ENCODE measurements around the gene NFATC4. TPM values are rescaled to one million over a fixed set of nuclear protein-coding genes. Genes with fewer than 3 reads are reported as not detected.

Gene NFATC4
- total and polyA plus RNA-seq, 10 of the 15 experiments (the other 5 are each of a cell fraction or from before 2014, with no cell fraction given), result 0.97 to 14.3 (median 4.9) TPM

DNA sequence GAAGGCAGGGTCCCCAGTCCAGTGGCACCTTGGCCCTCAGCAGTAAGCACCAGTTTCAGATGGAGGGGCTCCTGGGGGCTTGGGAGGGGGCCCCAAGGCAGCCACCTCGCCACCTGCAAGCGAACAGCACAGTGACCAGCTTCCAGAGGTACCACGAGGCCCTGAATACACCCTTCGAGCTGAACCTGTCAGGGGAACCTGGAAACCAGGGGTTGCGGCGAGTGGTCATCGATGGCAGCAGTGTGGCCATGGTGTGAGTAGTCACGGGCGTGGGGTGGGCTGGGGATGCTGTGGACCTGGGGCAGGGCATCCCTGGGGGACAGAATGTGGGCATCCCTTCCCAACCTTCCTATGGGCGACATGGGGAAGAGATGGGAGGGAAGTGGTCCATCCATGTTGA, 42.0 kb downstream of the NFATC4 start:
- H3K27ac ChIP-seq (ENCODE audit: control insufficient read depth, insufficient read depth), result no peak overlapping the region
- BruUV-seq (replicated peaks), result no TSS peak
- CTCF ChIA-PET, result interaction anchor here (1.0 to 2.4 kb wide), 7 partner anchors 12 to 77 kb away, joined by 3 to 19 read pairs (median 6); no protein-coding TSS in a partner anchor
- ATAC-seq (no peak), FAIRE-seq (no peak), DNase-seq (ENCODE audit: low read depth, low spot score) (no peak)
- peaks cover 1 to 5% of the 10 kb centered on the region in 2 experiments; a peak in 2 of 4 replicates for H3K27me3 ChIP-seq (replicated peaks in 1 of 2; ENCODE audit: control insufficient read depth in 2 of 2, insufficient read depth in 2 of 2, low read length in 1 of 2)
- no peak overlapping the region for H3K4me2 ChIP-seq (ENCODE audit: control insufficient read depth, insufficient read depth)
- TF ChIP-seq KDM1A (IDR thresholded peaks at IDR 0.05; ENCODE audit: borderline replicate concordance) (no peak), RB1 (IDR thresholded peaks at IDR 0.05; ENCODE audit: borderline replicate concordance) (no peak), ZNF622 (IDR thresholded peaks at IDR 0.05) (no peak), SIN3A (IDR thresholded peaks at IDR 0.05; ENCODE audit: low read depth, low read length) (no peak), SMC3 (IDR thresholded peaks at IDR 0.05; ENCODE audit: borderline replicate concordance, low read length) (no peak), CHD4 (IDR thresholded peaks at IDR 0.05) (no peak), POLR2AphosphoS2 (IDR thresholded peaks at IDR 0.05; ENCODE audit: low read depth, low read length) (no peak), RCOR1 (conservative IDR thresholded peaks at IDR 0.05; ENCODE audit: low read depth, low read length) (no peak), MEF2B (IDR thresholded peaks at IDR 0.05; ENCODE audit: partially characterized antibody, poor library complexity, severe bottlenecking) (no peak), ZZZ3 (IDR thresholded peaks at IDR 0.05; ENCODE audit: control insufficient read depth, insufficient read length, low read depth) (no peak), WRNIP1 (IDR thresholded peaks at IDR 0.05; ENCODE audit: borderline replicate concordance, low read depth, low read length) (no peak), POLR2AphosphoS5 (IDR thresholded peaks at IDR 0.05; ENCODE audit: low read length) (no peak)
- TF ChIP-seq, protein P1, sequence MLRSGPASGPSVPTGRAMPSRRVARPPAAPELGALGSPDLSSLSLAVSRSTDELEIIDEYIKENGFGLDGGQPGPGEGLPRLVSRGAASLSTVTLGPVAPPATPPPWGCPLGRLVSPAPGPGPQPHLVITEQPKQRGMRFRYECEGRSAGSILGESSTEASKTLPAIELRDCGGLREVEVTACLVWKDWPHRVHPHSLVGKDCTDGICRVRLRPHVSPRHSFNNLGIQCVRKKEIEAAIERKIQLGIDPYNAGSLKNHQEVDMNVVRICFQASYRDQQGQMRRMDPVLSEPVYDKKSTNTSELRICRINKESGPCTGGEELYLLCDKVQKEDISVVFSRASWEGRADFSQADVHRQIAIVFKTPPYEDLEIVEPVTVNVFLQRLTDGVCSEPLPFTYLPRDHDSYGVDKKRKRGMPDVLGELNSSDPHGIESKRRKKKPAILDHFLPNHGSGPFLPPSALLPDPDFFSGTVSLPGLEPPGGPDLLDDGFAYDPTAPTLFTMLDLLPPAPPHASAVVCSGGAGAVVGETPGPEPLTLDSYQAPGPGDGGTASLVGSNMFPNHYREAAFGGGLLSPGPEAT (IDR thresholded peaks at IDR 0.05; ENCODE audit: low read depth), result no peak
- TF ChIP-seq, protein P2, sequence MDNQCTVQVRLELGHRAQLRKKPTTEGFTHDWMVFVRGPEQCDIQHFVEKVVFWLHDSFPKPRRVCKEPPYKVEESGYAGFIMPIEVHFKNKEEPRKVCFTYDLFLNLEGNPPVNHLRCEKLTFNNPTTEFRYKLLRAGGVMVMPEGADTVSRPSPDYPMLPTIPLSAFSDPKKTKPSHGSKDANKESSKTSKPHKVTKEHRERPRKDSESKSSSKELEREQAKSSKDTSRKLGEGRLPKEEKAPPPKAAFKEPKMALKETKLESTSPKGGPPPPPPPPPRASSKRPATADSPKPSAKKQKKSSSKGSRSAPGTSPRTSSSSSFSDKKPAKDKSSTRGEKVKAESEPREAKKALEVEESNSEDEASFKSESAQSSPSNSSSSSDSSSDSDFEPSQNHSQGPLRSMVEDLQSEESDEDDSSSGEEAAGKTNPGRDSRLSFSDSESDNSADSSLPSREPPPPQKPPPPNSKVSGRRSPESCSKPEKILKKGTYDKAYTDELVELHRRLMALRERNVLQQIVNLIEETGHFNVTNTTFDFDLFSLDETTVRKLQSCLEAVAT (IDR thresholded peaks at IDR 0.05), result no peak
- TF ChIP-seq, protein P3, sequence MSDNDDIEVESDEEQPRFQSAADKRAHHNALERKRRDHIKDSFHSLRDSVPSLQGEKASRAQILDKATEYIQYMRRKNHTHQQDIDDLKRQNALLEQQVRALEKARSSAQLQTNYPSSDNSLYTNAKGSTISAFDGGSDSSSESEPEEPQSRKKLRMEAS (IDR thresholded peaks at IDR 0.05; ENCODE audit: low read depth, low read length), result no peak
- TF ChIP-seq, protein P4, sequence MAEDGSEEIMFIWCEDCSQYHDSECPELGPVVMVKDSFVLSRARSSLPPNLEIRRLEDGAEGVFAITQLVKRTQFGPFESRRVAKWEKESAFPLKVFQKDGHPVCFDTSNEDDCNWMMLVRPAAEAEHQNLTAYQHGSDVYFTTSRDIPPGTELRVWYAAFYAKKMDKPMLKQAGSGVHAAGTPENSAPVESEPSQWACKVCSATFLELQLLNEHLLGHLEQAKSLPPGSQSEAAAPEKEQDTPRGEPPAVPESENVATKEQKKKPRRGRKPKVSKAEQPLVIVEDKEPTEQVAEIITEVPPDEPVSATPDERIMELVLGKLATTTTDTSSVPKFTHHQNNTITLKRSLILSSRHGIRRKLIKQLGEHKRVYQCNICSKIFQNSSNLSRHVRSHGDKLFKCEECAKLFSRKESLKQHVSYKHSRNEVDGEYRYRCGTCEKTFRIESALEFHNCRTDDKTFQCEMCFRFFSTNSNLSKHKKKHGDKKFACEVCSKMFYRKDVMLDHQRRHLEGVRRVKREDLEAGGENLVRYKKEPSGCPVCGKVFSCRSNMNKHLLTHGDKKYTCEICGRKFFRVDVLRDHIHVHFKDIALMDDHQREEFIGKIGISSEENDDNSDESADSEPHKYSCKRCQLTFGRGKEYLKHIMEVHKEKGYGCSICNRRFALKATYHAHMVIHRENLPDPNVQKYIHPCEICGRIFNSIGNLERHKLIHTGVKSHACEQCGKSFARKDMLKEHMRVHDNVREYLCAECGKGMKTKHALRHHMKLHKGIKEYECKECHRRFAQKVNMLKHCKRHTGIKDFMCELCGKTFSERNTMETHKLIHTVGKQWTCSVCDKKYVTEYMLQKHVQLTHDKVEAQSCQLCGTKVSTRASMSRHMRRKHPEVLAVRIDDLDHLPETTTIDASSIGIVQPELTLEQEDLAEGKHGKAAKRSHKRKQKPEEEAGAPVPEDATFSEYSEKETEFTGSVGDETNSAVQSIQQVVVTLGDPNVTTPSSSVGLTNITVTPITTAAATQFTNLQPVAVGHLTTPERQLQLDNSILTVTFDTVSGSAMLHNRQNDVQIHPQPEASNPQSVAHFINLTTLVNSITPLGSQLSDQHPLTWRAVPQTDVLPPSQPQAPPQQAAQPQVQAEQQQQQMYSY (CRISPR knock-in tag; IDR thresholded peaks at IDR 0.05), result no peak
- POLR2A ChIA-PET, result no interaction called here
- H3K79me2 ChIP-seq (ENCODE audit: control insufficient read depth, insufficient read depth, low read length), result no peaks in the 10 kb centered on the region
- H4K20me1 ChIP-seq (ENCODE audit: control insufficient read depth, insufficient read depth), result no peaks in the 10 kb centered on the region
- RAD21 ChIA-PET (ENCODE audit: unreplicated experiment), result interaction anchor here (1.1 to 1.7 kb wide), 3 partner anchors 21 to 76 kb away, joined by 5 to 9 read pairs (median 6); no protein-coding TSS in a partner anchor
- H2AFZ ChIP-seq (ENCODE audit: control insufficient read depth, low read depth, low read length), result no peak overlapping the region
- in situ Hi-C loops (cut with MboI) (no loop called here), intact Hi-C loops (cut with micrococcal nuclease; ENCODE audit: unreplicated experiment) (loop anchor here (5.0 kb wide), 1 partner anchor 43 kb away; the partner anchor contains the start of gene NFATC4)
- SMC1A ChIA-PET (ENCODE audit: uncharacterized antibody, unreplicated experiment), result interaction anchor here (0.7 to 4.1 kb wide), 6 partner anchors 9 to 44 kb away, joined by 3 to 17 read pairs (median 4); no protein-coding TSS in a partner anchor
- no peak overlapping the region for H3K4me3 ChIP-seq
- H3K9me3 ChIP-seq (replicated peaks; ENCODE audit: control insufficient read depth, insufficient read depth, low read length), result no peaks in the 10 kb centered on the region
- no peaks in the 10 kb centered on the region for H3K4me1 ChIP-seq (ENCODE audit: control insufficient read depth, insufficient read depth, low read length)
- H3K36me3 ChIP-seq (ENCODE audit: control insufficient read depth in 2 of 2, insufficient read depth in 2 of 2, low read length in 1 of 2), result no peaks in the 10 kb centered on the region
- WGBS (ENCODE audit: insufficient coverage, insufficient replicate concordance, low lambda C conversion rate, missing lambda C conversion rate), result 28% methylated on average over 10 of the region's 10 CpGs
- H3K9ac ChIP-seq (ENCODE audit: control insufficient read depth, insufficient read depth, low read length), result no peak overlapping the region
